NCI-H524 (cell line): ENCODE results near the gene RFXANK.
"Not testable (repeated sequence)": the region's sequence is repeated elsewhere in the genome, so short reads cannot be mapped to it uniquely, and the experiment has no call there.

Experiments used
- DNase-seq, 2 experiments: peaks; one replicate each; lab custom pipeline; 2025; lab: John Stamatoyannopoulos, UW

RFXANK gene

GRCh38 chr19:19206938-19207337 is 14.9 kb downstream of the RFXANK start:
- no peak for DNase-seq

- no peak for DNase-seq
Measured at GRCh38 chr19:19207637-19208572, 15.8 kb downstream of the RFXANK start.

GRCh38 chr19:19209372-19209771 is 17.3 kb downstream of the RFXANK start:
- DNase-seq, result peak; percentile 81 to 89

- DNase-seq, result peak; percentile 38 to 73
Measured at GRCh38 chr19:19211499-19212420, 19.7 kb downstream of the RFXANK start, which contains the start of gene NCAN. Gene NCAN (plus strand): TSS chr19:19211958. CDS start chr19:19216954, 4,996 bp downstream.

- no peak for DNase-seq
Measured at GRCh38 chr19:19212916-19213315, 20.9 kb downstream of the RFXANK start.

- no peak for DNase-seq
Measured at GRCh38 chr19:19213426-19214158, 21.5 kb downstream of the RFXANK start.

- DNase-seq, result peak in 1 of 2 experiments; percentile 42
Measured at GRCh38 chr19:19214159-19214490, 22.1 kb downstream of the RFXANK start.

- DNase-seq, result no peak
Measured at GRCh38 chr19:19214892-19215291, 22.8 kb downstream of the RFXANK start.

GRCh38 chr19:19215792-19216191 is 23.7 kb downstream of the RFXANK start:
- DNase-seq, result no peak

- DNase-seq, result no peak
Measured at GRCh38 chr19:19217099-19217498, 25.0 kb downstream of the RFXANK start.

- DNase-seq, result no peak
Measured at GRCh38 chr19:19218911-19219310, 26.9 kb downstream of the RFXANK start.

- not testable (repeated sequence) for DNase-seq
Measured at GRCh38 chr19:19221000-19221399, 28.9 kb downstream of the RFXANK start.

GRCh38 chr19:19223060-19223459 is 31.0 kb downstream of the RFXANK start:
- DNase-seq, result no peak

GRCh38 chr19:19223636-19224035 is 31.6 kb downstream of the RFXANK start:
- no peak for DNase-seq

GRCh38 chr19:19224150-19224851 is 32.2 kb downstream of the RFXANK start:
- no peak for DNase-seq

- DNase-seq, result peak; percentile 53 to 77
Measured at GRCh38 chr19:19224852-19225494, 32.9 kb downstream of the RFXANK start.

GRCh38 chr19:19226204-19226603 is 34.1 kb downstream of the RFXANK start:
- DNase-seq, result no peak

GRCh38 chr19:19226663-19227062 is 34.6 kb downstream of the RFXANK start:
- DNase-seq, result no peak

- DNase-seq, result no peak
Measured at GRCh38 chr19:19227217-19227616, 35.2 kb downstream of the RFXANK start.

GRCh38 chr19:19229701-19230100 is 37.6 kb downstream of the RFXANK start:
- no peak for DNase-seq

GRCh38 chr19:19230999-19231398 is 38.9 kb downstream of the RFXANK start:
- DNase-seq, result peak; percentile 84 to 92
